ENCODE data around the gene CDX1.

CDX1 gene

DNA sequence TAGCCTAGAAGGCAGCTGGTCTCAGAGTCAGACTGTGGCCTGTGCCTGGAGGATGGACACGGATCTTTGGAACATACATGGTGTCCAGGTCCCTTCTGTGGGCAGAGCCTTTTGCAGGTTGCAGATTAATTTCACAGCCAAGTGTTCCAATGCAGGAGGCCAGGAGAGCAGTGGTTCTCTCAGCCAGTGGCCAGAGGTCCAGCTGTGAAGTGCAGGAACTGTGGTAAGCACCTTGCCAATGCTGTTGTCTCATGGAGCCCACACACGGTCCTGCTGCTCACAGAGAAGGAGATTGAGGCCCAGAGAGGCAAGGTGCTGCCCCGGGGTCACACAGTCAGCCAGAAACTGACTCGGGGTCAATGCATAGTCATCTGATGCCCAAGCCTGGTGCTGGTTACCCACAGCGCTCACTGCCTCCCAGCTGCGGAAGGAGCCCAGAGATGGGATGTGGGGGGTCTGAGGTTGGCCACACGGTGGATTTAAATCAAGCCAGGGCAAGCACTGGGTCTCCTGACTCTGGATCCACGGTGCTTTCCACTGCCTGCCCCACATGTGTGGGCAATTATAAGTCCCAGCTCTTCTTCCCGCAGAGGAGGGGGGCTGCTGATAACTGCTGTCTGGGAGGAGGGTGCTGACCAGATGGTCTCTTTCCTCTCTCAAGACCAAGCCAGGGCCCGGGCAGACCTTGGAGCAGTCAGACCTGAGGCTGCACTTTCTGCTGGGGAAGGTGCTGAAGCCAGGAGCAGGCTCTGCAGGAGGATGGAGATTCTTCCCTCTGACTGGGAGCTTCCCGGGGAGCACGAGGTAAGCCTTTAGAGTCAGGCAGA is 13.7 kb upstream of the CDX1 start:
- H3K4me3 ChIP-seq (ENCODE audit: low read depth, low read length), result peak overlapping the region; percentile 90
- DNase-seq, result no peak
- peaks cover 29% of the 10 kb centered on the region for H3K36me3 ChIP-seq (replicated peaks)
- peak overlapping the region; percentile 73 for H3K27ac ChIP-seq
- H3K27me3 ChIP-seq (replicated peaks), result no peaks in the 10 kb centered on the region
- in situ Hi-C loops (cut with HindIII; ENCODE audit: low pct_ligation_motif_present, low sequenced_read_pairs), result no loop called here
- TF ChIP-seq, protein P1, sequence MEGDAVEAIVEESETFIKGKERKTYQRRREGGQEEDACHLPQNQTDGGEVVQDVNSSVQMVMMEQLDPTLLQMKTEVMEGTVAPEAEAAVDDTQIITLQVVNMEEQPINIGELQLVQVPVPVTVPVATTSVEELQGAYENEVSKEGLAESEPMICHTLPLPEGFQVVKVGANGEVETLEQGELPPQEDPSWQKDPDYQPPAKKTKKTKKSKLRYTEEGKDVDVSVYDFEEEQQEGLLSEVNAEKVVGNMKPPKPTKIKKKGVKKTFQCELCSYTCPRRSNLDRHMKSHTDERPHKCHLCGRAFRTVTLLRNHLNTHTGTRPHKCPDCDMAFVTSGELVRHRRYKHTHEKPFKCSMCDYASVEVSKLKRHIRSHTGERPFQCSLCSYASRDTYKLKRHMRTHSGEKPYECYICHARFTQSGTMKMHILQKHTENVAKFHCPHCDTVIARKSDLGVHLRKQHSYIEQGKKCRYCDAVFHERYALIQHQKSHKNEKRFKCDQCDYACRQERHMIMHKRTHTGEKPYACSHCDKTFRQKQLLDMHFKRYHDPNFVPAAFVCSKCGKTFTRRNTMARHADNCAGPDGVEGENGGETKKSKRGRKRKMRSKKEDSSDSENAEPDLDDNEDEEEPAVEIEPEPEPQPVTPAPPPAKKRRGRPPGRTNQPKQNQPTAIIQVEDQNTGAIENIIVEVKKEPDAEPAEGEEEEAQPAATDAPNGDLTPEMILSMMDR (IDR thresholded peaks at IDR 0.05; ENCODE audit: low read depth, low read length, missing control alignments), result no peak

DNA sequence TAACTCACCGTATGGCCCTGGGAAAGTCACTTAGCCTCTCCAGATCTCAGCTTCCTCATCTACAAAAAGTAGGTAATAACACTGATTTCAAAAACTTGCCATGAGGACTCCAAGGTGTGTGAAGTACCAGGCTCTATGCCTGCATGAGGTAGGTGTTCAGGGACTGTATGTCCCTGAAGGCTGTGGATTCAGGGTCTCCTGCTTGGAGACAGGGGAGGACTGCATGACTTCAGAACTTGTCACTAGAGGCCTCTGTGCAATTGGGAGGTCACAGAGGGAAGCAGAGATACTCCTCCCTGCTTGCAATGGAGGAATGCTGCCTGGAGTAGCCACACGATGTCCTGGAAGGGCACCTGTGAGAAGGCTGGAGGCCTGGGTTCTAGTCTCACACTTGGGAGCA is 13.1 kb upstream of the CDX1 start:
- Histone ChIP-seq H3K36me3 (replicated peaks) (peaks cover 29% of the 10 kb centered on the region), H3K27ac (peak overlapping the region; percentile 73), H3K4me3 (ENCODE audit: low read depth, low read length) (peak overlapping the region; percentile 90), H3K27me3 (replicated peaks) (no peaks in the 10 kb centered on the region)
- TF ChIP-seq, protein P1 (IDR thresholded peaks at IDR 0.05; ENCODE audit: low read depth, low read length, missing control alignments), result no peak
- no peak for DNase-seq
- in situ Hi-C loops (cut with HindIII; ENCODE audit: low pct_ligation_motif_present, low sequenced_read_pairs), result no loop called here

GRCh38 chr5:150153957-150154617 is 12.5 kb upstream of the CDX1 start:
- in situ Hi-C loops (cut with HindIII; ENCODE audit: low pct_ligation_motif_present, low sequenced_read_pairs), result no loop called here
- H3K27ac ChIP-seq, result peak overlapping the region; percentile 73
- H3K27me3 ChIP-seq (replicated peaks), result no peaks in the 10 kb centered on the region
- TF ChIP-seq, protein P1 (IDR thresholded peaks at IDR 0.05; ENCODE audit: low read depth, low read length, missing control alignments), result no peak
- peak overlapping the region; percentile 90 for H3K4me3 ChIP-seq (ENCODE audit: low read depth, low read length)
- DNase-seq, result peak; percentile 85
- H3K36me3 ChIP-seq (replicated peaks), result peaks cover 25% of the 10 kb centered on the region

DNA sequence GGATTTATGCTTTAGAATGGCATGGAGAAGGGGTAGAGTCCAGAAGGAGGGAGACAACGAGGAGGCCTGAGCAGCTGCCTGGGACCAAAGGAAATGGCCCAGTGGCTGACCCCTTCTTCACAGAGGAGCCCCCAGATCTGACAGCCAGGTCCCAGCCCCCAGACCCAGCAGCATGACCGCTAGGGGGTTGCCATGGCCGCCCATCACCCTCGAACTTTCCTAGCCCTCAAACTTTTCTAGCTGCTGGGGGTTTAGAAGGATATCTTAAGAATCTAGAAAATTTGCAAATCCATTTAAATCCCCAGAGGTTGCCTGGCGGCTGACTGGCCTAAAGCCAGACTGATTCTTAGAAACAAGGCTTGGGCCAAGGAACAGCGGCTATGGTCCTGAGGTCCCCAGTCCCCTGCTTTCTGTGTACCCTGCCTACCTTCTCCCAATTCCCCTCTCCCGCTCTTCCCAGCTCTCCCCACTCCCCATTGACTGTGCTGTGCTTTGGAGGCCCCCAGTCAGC is 11.9 kb upstream of the CDX1 start:
- in situ Hi-C loops (cut with HindIII; ENCODE audit: low pct_ligation_motif_present, low sequenced_read_pairs), result no loop called here
- TF ChIP-seq, protein P1 (IDR thresholded peaks at IDR 0.05; ENCODE audit: low read depth, low read length, missing control alignments), result peak; percentile 41
- H3K27ac ChIP-seq, result peak overlapping the region; percentile 73
- H3K4me3 ChIP-seq (ENCODE audit: low read depth, low read length), result peak overlapping the region; percentile 90
- DNase-seq, result no peak
- H3K36me3 ChIP-seq (replicated peaks), result peaks cover 22% of the 10 kb centered on the region
- H3K27me3 ChIP-seq (replicated peaks), result no peaks in the 10 kb centered on the region

DNA sequence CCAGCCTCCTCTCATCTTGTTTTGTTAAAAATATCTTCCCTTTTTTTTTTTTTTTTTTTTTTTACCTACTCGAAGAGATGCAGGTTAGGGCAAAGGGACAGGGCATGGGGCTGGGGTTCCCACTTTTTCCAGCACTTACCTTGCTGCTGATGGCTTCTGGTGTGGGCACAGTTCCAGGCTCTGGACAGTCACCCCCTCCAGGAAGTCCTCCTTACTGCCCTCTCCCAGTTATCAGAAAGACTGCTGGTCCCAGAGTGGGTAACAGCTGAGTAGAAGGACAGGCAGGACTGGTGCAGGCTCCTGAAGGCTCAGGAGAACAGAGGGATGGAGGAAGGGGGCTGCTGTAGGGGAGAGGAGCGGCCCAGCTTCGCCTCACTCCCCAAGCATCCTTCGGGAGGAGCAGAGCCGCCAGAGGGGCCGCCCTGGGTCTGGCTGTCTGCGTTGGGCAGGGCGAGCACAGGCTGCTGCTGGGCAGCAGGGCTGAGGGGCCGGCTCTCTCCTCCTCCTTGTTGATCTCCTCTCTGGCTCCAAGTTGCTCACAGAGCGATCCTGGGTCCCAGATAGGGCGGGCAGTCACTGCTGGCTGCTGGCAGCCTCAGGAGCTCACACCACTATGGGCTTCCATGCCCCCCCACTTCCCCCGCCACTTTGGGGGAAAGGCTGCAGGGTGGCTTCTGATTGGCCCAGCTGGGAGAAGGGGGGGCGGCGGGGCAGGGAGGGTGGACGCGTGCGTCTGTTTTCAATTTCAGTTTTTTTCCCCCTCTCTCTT is 11.1 kb upstream of the CDX1 start, which contains the start of gene PDGFRB:
TSS of gene PDGFRB (minus strand) at position 588 of the 769 bp plus-strand sequence. CDS start 18,798 bp downstream, outside the sequence.
- H3K36me3 ChIP-seq (replicated peaks), result peaks cover 17% of the 10 kb centered on the region
- H3K27me3 ChIP-seq (replicated peaks), result no peaks in the 10 kb centered on the region
- TF ChIP-seq, protein P1 (IDR thresholded peaks at IDR 0.05; ENCODE audit: low read depth, low read length, missing control alignments), result no peak
- DNase-seq, result peak; percentile 85
- in situ Hi-C loops (cut with HindIII; ENCODE audit: low pct_ligation_motif_present, low sequenced_read_pairs), result no loop called here
- peak within 1 kb of the TSS; percentile 73 for H3K27ac ChIP-seq
- H3K4me3 ChIP-seq (ENCODE audit: low read depth, low read length), result peak within 1 kb of the TSS; percentile 90

Measured in brain microvascular endothelial cell (primary cell).